GM12801 (cell line): ENCODE results near the gene LRRC28.

Experiments used
- CTCF ChIP-seq: IDR thresholded peaks from one replicate; pipeline ENCODE4 v1.5.1; 2011; ENCODE audit warnings: control low read depth; ENCODE audit not compliant: insufficient read length; ENCODE audit errors: extremely low read depth

Gene LRRC28

GRCh38 chr15:99282586-99282985 is 31.3 kb downstream of the LRRC28 start:
- no peak for TF ChIP-seq CTCF

GRCh38 chr15:99283717-99284116 is 32.4 kb downstream of the LRRC28 start:
- no peak for TF ChIP-seq CTCF

GRCh38 chr15:99291643-99292042 is 40.4 kb downstream of the LRRC28 start:
- TF ChIP-seq CTCF, result no peak

- no peak for TF ChIP-seq CTCF
These were observed 44.6 kb downstream of the LRRC28 start for GRCh38 chr15:99295840-99296239.

- no peak for TF ChIP-seq CTCF
These were observed 45.1 kb downstream of the LRRC28 start for GRCh38 chr15:99296386-99296785.

- TF ChIP-seq CTCF, result no peak
These were observed 52.6 kb downstream of the LRRC28 start for GRCh38 chr15:99303907-99304306.

GRCh38 chr15:99305761-99306505 is 54.7 kb downstream of the LRRC28 start:
- no peak for TF ChIP-seq CTCF
